PFSK-1 (cell line): ENCODE results near the gene FEM1B.

ENCODE experiments used
- FOXP2 ChIP-seq: optimal IDR thresholded peaks from 2 replicates; pipeline ENCODE3; 2011; ENCODE audit warnings: borderline replicate concordance, control low read depth, inconsistent platforms; ENCODE audit not compliant: insufficient read depth; ENCODE audit errors: extremely low read length, extremely low read depth
- POLR2AphosphoS5 ChIP-seq: IDR thresholded peaks from 2 replicates; pipeline ENCODE4 v1.6.1; 2012; ENCODE audit warnings: low read depth, mild to moderate bottlenecking, control low read depth, low read length, moderate library complexity
- REST ChIP-seq, 2 experiments: IDR thresholded peaks; 2 replicates each; pipeline versions ENCODE4 v1.6.1 to v1.8.0; 2011 to 2012; ENCODE audit warnings: low read depth in 2 of 2, low read length in 2 of 2, control low read depth in 1 of 2, inconsistent platforms in 1 of 2, mild to moderate bottlenecking in 1 of 2, moderate library complexity in 1 of 2; ENCODE audit not compliant: insufficient read depth in 1 of 2
- SIN3A ChIP-seq: IDR thresholded peaks from 2 replicates; pipeline ENCODE4 v1.6.1; 2012; ENCODE audit warnings: mild to moderate bottlenecking, low read length, moderate library complexity, borderline replicate concordance; ENCODE audit not compliant: insufficient read depth

- TF ChIP-seq POLR2AphosphoS5 (no peak), FOXP2 (no peak), REST (IDR thresholded peaks at IDR 0.05; ENCODE audit: insufficient read depth in 1 of 2, low read depth in 2 of 2, low read length in 2 of 2) (no peak), SIN3A (no peak)
Observed at GRCh38 chr15:68256675-68257450, 20.7 kb upstream of the FEM1B start.
